ENCODE measurements around the gene SLX9.
A peak's percentile ranks its signal among the peaks of the same experiment; 100 is the strongest.

SLX9 gene

GRCh38 chr21:44999972-45000636 is 60.3 kb downstream of the SLX9 start:
- H3K9ac ChIP-seq (ENCODE audit: insufficient read length, low read depth) = no peak overlapping the region

DNA sequence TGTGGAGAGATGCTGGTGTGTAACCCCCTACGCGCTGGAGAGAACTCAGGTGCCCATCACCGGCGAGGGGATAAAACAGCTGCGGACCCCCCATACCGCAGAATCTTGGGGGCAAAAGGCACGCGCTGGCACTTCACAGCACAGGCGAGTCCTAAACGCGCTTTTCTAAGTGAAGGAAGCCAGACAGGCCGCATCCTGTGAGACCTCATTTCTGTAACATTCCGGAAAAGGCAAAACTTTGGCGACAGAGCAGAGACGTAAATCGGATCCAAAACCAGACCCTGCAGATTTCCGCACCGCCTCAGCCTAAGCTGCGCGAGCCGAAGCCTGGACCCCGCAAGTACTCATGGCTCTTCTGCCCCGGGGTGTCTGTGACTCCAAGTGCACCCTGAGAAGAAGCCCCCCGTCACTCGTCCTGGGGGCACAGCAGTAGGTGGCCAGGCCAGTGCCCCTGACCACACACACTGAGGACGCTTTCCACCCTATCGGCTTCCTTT is 60.9 kb downstream of the SLX9 start:
- Histone ChIP-seq H3K4me1 (ENCODE audit: insufficient read depth, insufficient read length) (peaks cover 31% of the 10 kb centered on the region), H3K9ac (ENCODE audit: insufficient read length, low read depth) (peak overlapping the region; percentile 33), H3K4me3 (ENCODE audit: insufficient read length, low read depth) (no peak overlapping the region), H3K9me3 (ENCODE audit: insufficient read depth, low read length) (peaks cover 8% of the 10 kb centered on the region), H3K36me3 (ENCODE audit: insufficient read depth, insufficient read length, low read length) (no peaks in the 10 kb centered on the region), H3K27me3 (ENCODE audit: insufficient read depth, insufficient read length) (peaks cover 13% of the 10 kb centered on the region)
- TF ChIP-seq SUZ12 (IDR thresholded peaks at IDR 0.05; ENCODE audit: extremely low read depth, insufficient read depth, insufficient read length) = no peak
- no peak for TF ChIP-seq ZNF274 (IDR thresholded peaks at IDR 0.05; ENCODE audit: low read depth, low read length)
- TF ChIP-seq YY1 (IDR thresholded peaks at IDR 0.05; ENCODE audit: insufficient read depth, insufficient read length) = no peak
- no peak for DNase-seq (ENCODE audit: low read depth, low spot score)

More at GRCh38 chr21:44999972-45000636, 60.3 kb downstream of the SLX9 start:
- H3K36me3 ChIP-seq (ENCODE audit: insufficient read depth, insufficient read length, low read length) = no peaks in the 10 kb centered on the region
- peaks cover 31% of the 10 kb centered on the region for H3K4me1 ChIP-seq (ENCODE audit: insufficient read depth, insufficient read length)
- no peak for DNase-seq (ENCODE audit: low read depth, low spot score)
- H3K4me3 ChIP-seq (ENCODE audit: insufficient read length, low read depth) = no peak overlapping the region
- H3K9me3 ChIP-seq (ENCODE audit: insufficient read depth, low read length) = peaks cover 4% of the 10 kb centered on the region; the same call in 1 of the 2 replicates
- no peak for TF ChIP-seq SUZ12 (IDR thresholded peaks at IDR 0.05; ENCODE audit: extremely low read depth, insufficient read depth, insufficient read length)
- no peak for TF ChIP-seq ZNF274 (IDR thresholded peaks at IDR 0.05; ENCODE audit: low read depth, low read length)
- no peak for TF ChIP-seq YY1 (IDR thresholded peaks at IDR 0.05; ENCODE audit: insufficient read depth, insufficient read length)
- peaks cover 13% of the 10 kb centered on the region for H3K27me3 ChIP-seq (ENCODE audit: insufficient read depth, insufficient read length)

DNA sequence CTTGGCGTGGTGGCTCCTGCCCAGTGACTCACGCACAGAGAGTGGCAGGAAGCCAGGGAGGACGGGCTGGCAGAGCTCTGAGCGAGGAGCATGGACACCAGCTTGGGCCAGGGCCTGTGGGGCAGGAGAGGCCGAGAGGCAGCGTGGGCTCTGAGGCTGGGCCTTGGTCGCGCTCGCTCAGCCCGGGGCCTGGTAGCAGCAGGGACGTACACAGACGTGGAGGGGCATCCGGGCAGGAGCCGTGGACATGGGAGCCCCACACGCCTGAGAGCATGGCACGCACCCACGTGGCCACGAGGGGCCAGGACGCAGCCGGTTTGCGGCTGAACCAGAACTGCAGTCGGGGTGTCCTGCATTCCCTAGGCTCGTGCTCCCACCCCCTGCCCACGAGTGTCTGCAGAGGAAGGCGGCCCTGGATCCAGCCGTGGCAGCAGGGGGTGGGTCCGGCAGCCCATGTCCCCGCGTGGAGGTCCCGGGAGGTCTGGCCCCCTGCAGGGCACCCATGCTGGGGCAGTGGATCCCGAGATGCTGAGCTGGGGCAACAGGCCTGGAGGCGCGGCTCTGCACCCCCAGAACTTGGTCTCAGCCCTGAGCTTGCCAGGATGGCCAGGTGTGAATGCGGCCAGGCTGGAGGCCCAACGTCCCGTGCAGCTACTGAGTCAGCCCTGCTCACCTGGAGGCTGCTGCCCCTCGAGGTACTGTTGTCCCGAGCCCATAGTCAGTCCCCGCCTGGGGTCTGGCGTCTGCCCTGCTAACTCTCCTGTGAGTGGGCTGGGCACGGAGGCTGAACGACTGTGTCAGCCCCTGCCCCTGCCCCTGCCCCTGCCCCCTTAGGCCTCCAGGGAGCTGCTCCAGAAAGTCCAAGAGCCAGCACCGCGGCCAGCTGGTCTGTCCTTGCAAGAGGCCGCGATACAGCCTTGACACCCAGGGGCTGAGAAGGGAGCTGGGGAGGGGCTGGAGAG is 61.6 kb downstream of the SLX9 start:
- no peak for TF ChIP-seq SUZ12 (IDR thresholded peaks at IDR 0.05; ENCODE audit: extremely low read depth, insufficient read depth, insufficient read length)
- no peak for TF ChIP-seq YY1 (IDR thresholded peaks at IDR 0.05; ENCODE audit: insufficient read depth, insufficient read length)
- TF ChIP-seq ZNF274 (IDR thresholded peaks at IDR 0.05; ENCODE audit: low read depth, low read length) = no peak
- Histone ChIP-seq H3K27me3 (ENCODE audit: insufficient read depth, insufficient read length) (peaks cover 13% of the 10 kb centered on the region), H3K4me3 (ENCODE audit: insufficient read length, low read depth) (no peak overlapping the region), H3K9me3 (ENCODE audit: insufficient read depth, low read length) (peaks cover 13% of the 10 kb centered on the region), H3K36me3 (ENCODE audit: insufficient read depth, insufficient read length, low read length) (no peaks in the 10 kb centered on the region), H3K9ac (ENCODE audit: insufficient read length, low read depth) (peak overlapping the region; percentile 33), H3K4me1 (ENCODE audit: insufficient read depth, insufficient read length) (peaks cover 31% of the 10 kb centered on the region)
- no peak for DNase-seq (ENCODE audit: low read depth, low spot score)

- peaks cover 13% of the 10 kb centered on the region for H3K27me3 ChIP-seq (ENCODE audit: insufficient read depth, insufficient read length)
Observed at GRCh38 chr21:45002381-45003204, 62.8 kb downstream of the SLX9 start.

DNA sequence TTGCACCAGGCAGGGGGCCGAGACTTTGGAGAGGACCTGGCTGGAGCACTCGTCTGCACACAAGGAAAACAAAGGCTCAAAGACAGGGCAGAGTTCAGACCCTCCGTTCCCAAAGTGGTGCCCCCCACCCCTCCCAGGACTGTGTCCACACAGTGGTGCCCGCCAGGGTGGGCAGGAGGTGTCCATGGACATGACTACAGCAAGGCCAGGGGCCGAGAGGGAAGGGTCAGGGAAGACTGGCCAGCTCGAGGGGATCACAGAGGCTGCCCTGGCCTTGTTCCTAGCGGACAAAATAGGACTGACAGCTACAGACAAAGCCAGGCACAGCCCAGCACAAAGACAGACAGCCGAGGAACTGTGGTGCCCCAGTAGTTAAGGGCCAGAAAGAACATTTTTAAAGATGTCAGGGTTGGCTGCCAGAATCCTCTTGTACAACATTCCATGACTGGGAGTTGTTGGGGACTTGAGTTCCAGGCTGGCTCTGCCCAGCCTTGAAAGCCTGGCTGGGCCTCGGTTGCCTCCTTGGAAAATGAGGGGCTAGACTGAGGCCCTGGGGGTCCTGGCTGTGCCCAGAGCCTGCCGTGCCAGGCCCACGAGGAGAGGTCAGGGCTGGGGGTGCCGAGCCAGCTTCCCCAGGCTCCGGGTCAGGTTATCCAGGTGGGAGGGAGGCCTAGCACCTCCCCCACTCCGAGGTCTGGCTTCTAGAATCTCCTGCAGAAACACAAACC is 63.7 kb downstream of the SLX9 start:
- Histone ChIP-seq H3K27me3 (ENCODE audit: insufficient read depth, insufficient read length) (peaks cover 11% of the 10 kb centered on the region), H3K4me3 (ENCODE audit: insufficient read length, low read depth) (no peak overlapping the region), H3K9ac (ENCODE audit: insufficient read length, low read depth) (no peak overlapping the region), H3K9me3 (ENCODE audit: insufficient read depth, low read length) (peaks cover 15% of the 10 kb centered on the region), H3K4me1 (ENCODE audit: insufficient read depth, insufficient read length) (peaks cover 26% of the 10 kb centered on the region), H3K36me3 (ENCODE audit: insufficient read depth, insufficient read length, low read length) (no peaks in the 10 kb centered on the region)
- no peak for DNase-seq (ENCODE audit: low read depth, low spot score)
- no peak for TF ChIP-seq SUZ12 (IDR thresholded peaks at IDR 0.05; ENCODE audit: extremely low read depth, insufficient read depth, insufficient read length)
- TF ChIP-seq YY1 (IDR thresholded peaks at IDR 0.05; ENCODE audit: insufficient read depth, insufficient read length) = no peak
- no peak for TF ChIP-seq ZNF274 (IDR thresholded peaks at IDR 0.05; ENCODE audit: low read depth, low read length)

More at GRCh38 chr21:45002381-45003204, 62.8 kb downstream of the SLX9 start:
- TF ChIP-seq YY1 (IDR thresholded peaks at IDR 0.05; ENCODE audit: insufficient read depth, insufficient read length) (no peak), SUZ12 (IDR thresholded peaks at IDR 0.05; ENCODE audit: extremely low read depth, insufficient read depth, insufficient read length) (no peak), ZNF274 (IDR thresholded peaks at IDR 0.05; ENCODE audit: low read depth, low read length) (no peak)
- Histone ChIP-seq H3K4me3 (ENCODE audit: insufficient read length, low read depth) (no peak overlapping the region), H3K36me3 (ENCODE audit: insufficient read depth, insufficient read length, low read length) (no peaks in the 10 kb centered on the region), H3K9ac (ENCODE audit: insufficient read length, low read depth) (peak overlapping the region; percentile 17), H3K9me3 (ENCODE audit: insufficient read depth, low read length) (peaks cover 13% of the 10 kb centered on the region), H3K4me1 (ENCODE audit: insufficient read depth, insufficient read length) (peaks cover 28% of the 10 kb centered on the region)
- no peak for DNase-seq (ENCODE audit: low read depth, low spot score)

- Histone ChIP-seq H3K4me1 (ENCODE audit: insufficient read depth, insufficient read length) (peaks cover 26% of the 10 kb centered on the region), H3K9me3 (ENCODE audit: insufficient read depth, low read length) (peaks cover 20% of the 10 kb centered on the region), H3K36me3 (ENCODE audit: insufficient read depth, insufficient read length, low read length) (no peaks in the 10 kb centered on the region), H3K27me3 (ENCODE audit: insufficient read depth, insufficient read length) (peaks cover 10% of the 10 kb centered on the region), H3K4me3 (ENCODE audit: insufficient read length, low read depth) (no peak overlapping the region), H3K9ac (ENCODE audit: insufficient read length, low read depth) (no peak overlapping the region)
- TF ChIP-seq ZNF274 (IDR thresholded peaks at IDR 0.05; ENCODE audit: low read depth, low read length) = no peak
- no peak for TF ChIP-seq YY1 (IDR thresholded peaks at IDR 0.05; ENCODE audit: insufficient read depth, insufficient read length)
- no peak for TF ChIP-seq SUZ12 (IDR thresholded peaks at IDR 0.05; ENCODE audit: extremely low read depth, insufficient read depth, insufficient read length)
- no peak for DNase-seq (ENCODE audit: low read depth, low spot score)
Observed at GRCh38 chr21:45004059-45004422, 64.2 kb downstream of the SLX9 start.

All from NT2/D1 (cell line).